IMR-90 (cell line): ENCODE measurements around the gene OR51Q1. TPM values are rescaled to one million over a fixed set of nuclear protein-coding genes. Genes with fewer than 3 reads are reported as not detected.

Experiments used
- ATAC-seq: fragments of 200-7000 bp; cut with Tn5 transposase; 2 replicates; pipeline ENCODE4 v1.9.1; 2020; ENCODE audit warnings: low read depth, mild to moderate bottlenecking, moderate library complexity
- BruUV-seq: library from RNA; stranded (reverse); fragments of 400-500 nt; replicated peaks from 2 replicates; lab custom pipeline; 2021; lab: Mats Ljungman, UMichigan
- CTCF ChIA-PET: fragments of 300-600 bp; formaldehyde crosslinking; extraction: SDS; loops from one replicate; lab custom pipeline; 2021; ENCODE audit warnings: antibody characterized with exemption; lab: Yijun Ruan, JAX
- POLR2A ChIA-PET: fragments of 300-600 bp; sonication (Branson Sonifier 250); formaldehyde crosslinking; loops from one replicate; lab custom pipeline; 2022; ENCODE audit warnings: antibody characterized with exemption; ENCODE audit not compliant: unreplicated experiment; lab: Charles Lee
- DNase-seq: peaks from one replicate; pipeline ENCODE4 v3.0.0; 2013
- H2AFZ ChIP-seq: replicated peaks from 2 replicates; pipeline ENCODE3; 2013; ENCODE audit warnings: low read length, mild to moderate bottlenecking; ENCODE audit not compliant: poor library complexity
- H2AK5ac ChIP-seq: 2 replicates; pipeline ENCODE4 v1.6.1; 2013; ENCODE audit warnings: low read depth, low read length, inconsistent platforms
- H2AK9ac ChIP-seq: replicated peaks from 2 replicates; pipeline ENCODE3; 2013; ENCODE audit warnings: mild to moderate bottlenecking, low read depth, low read length, moderate library complexity; ENCODE audit not compliant: poor library complexity
- H2BK120ac ChIP-seq: 2 replicates; pipeline ENCODE4 v1.6.1; 2013; ENCODE audit warnings: low read depth, low read length, inconsistent platforms
- H2BK15ac ChIP-seq: 3 replicates; pipeline ENCODE4 v1.6.1; 2013; ENCODE audit warnings: low read depth, low read length, inconsistent platforms
- H2BK20ac ChIP-seq: 2 replicates; pipeline ENCODE4 v1.6.1; 2013; ENCODE audit warnings: low read depth, mild to moderate bottlenecking, inconsistent platforms, low read length, moderate library complexity
- H2BK5ac ChIP-seq: 2 replicates; pipeline ENCODE4 v1.6.1; 2013; ENCODE audit warnings: mild to moderate bottlenecking, low read depth, low read length, inconsistent platforms; ENCODE audit not compliant: poor library complexity, severe bottlenecking
- H3K14ac ChIP-seq: replicated peaks from 2 replicates; pipeline ENCODE4 v1.6.1; 2013; ENCODE audit warnings: low read depth, low read length, inconsistent platforms
- H3K18ac ChIP-seq: 2 replicates; pipeline ENCODE4 v1.6.1; 2013; ENCODE audit warnings: low read depth, low read length, control low read depth
- H3K23ac ChIP-seq: 2 replicates; pipeline ENCODE4 v1.6.1; 2013; ENCODE audit warnings: low read depth, low read length, inconsistent platforms
- H3K27ac ChIP-seq: 2 replicates; pipeline ENCODE4 v1.5.1; 2013; ENCODE audit warnings: mild to moderate bottlenecking, control low read depth, low read length; ENCODE audit not compliant: insufficient read depth
- H3K27me3 ChIP-seq: 2 replicates; pipeline ENCODE4 v1.6.1; 2013; ENCODE audit warnings: low read length; ENCODE audit not compliant: control insufficient read depth, insufficient read depth
- H3K36me3 ChIP-seq: 2 replicates; pipeline ENCODE4 v1.6.1; 2013; ENCODE audit warnings: low read length, mixed read lengths; ENCODE audit not compliant: control insufficient read depth, insufficient read depth
- H3K4ac ChIP-seq: 2 replicates; pipeline ENCODE4 v1.6.1; 2013; ENCODE audit warnings: low read depth, low read length, inconsistent platforms
- H3K4me1 ChIP-seq: 2 replicates; pipeline ENCODE4 v1.6.1; 2013; ENCODE audit warnings: low read length, mixed read lengths; ENCODE audit not compliant: control insufficient read depth, insufficient read depth
- H3K4me2 ChIP-seq: 2 replicates; pipeline ENCODE4 v1.6.1; 2013; ENCODE audit warnings: low read depth, mild to moderate bottlenecking, control low read depth, low read length, moderate library complexity
- H3K4me3 ChIP-seq: 2 replicates; pipeline ENCODE4 v1.5.1; 2013; ENCODE audit warnings: low read depth, mild to moderate bottlenecking, control low read depth, low read length, moderate library complexity; ENCODE audit not compliant: insufficient read depth
- H3K56ac ChIP-seq: 2 replicates; pipeline ENCODE4 v1.6.1; 2013; ENCODE audit warnings: low read length, inconsistent platforms; ENCODE audit not compliant: insufficient read depth; ENCODE audit errors: extremely low read depth
- H3K79me1 ChIP-seq, 2 experiments: 2 replicates each; pipeline ENCODE4 v1.6.1; 2013; ENCODE audit warnings: low read length in 2 of 2, inconsistent platforms in 1 of 2, low read depth in 1 of 2
- H3K9ac ChIP-seq: 2 replicates; pipeline ENCODE4 v1.6.1; 2013; ENCODE audit warnings: low read depth, low read length, control low read depth
- H3K9me1 ChIP-seq: 2 replicates; pipeline ENCODE4 v1.6.1; 2013; ENCODE audit warnings: low read length, inconsistent platforms; ENCODE audit not compliant: insufficient read depth
- H3K9me3 ChIP-seq: 2 replicates; pipeline ENCODE4 v1.6.1; 2013; ENCODE audit warnings: low read length; ENCODE audit not compliant: control insufficient read depth, insufficient read depth
- H4K20me1 ChIP-seq: 2 replicates; pipeline ENCODE4 v1.6.1; 2013; ENCODE audit warnings: low read length, inconsistent platforms; ENCODE audit not compliant: insufficient read depth
- H4K5ac ChIP-seq: 2 replicates; pipeline ENCODE4 v1.6.1; 2013; ENCODE audit warnings: mild to moderate bottlenecking, low read depth, low read length, control low read depth
- H4K8ac ChIP-seq, 2 experiments: 2 replicates each; pipeline ENCODE4 v1.6.1; 2013; ENCODE audit warnings: low read depth in 2 of 2, low read length in 2 of 2, control low read depth in 1 of 2, inconsistent platforms in 1 of 2
- H4K91ac ChIP-seq: 2 replicates; pipeline ENCODE4 v1.6.1; 2013; ENCODE audit warnings: low read depth, low read length, inconsistent platforms; ENCODE audit not compliant: insufficient read depth
- BHLHE40 ChIP-seq: fragments of 150-350 bp; IDR thresholded peaks from 2 replicates; pipeline ENCODE4 v1.6.1; 2016; ENCODE audit warnings: mild to moderate bottlenecking, low read depth, low read length
- CEBPB ChIP-seq: IDR thresholded peaks from 2 replicates; pipeline ENCODE4 v1.6.1; 2012; ENCODE audit warnings: low read depth, low read length, improper control_type of control experiment
- CHD1 ChIP-seq: IDR thresholded peaks from 2 replicates; pipeline ENCODE4 v1.6.1; 2012; ENCODE audit warnings: low read depth, low read length, improper control_type of control experiment
- FOS ChIP-seq: fragments of 150-350 bp; IDR thresholded peaks from 2 replicates; pipeline ENCODE4 v1.6.1; 2016; ENCODE audit warnings: low read depth, low read length
- MAFK ChIP-seq: IDR thresholded peaks from 2 replicates; pipeline ENCODE4 v1.6.1; 2012; ENCODE audit warnings: low read depth, low read length, improper control_type of control experiment
- MAZ ChIP-seq: IDR thresholded peaks from 2 replicates; pipeline ENCODE4 v1.6.1; 2012; ENCODE audit warnings: low read depth, mild to moderate bottlenecking, low read length, improper control_type of control experiment, moderate library complexity, borderline replicate concordance
- MXI1 ChIP-seq: IDR thresholded peaks from 2 replicates; pipeline ENCODE4 v1.6.1; 2012; ENCODE audit warnings: low read depth, mild to moderate bottlenecking, low read length, moderate library complexity, borderline replicate concordance
- NFE2L2 ChIP-seq: fragments of 150-350 bp; IDR thresholded peaks from 2 replicates; pipeline ENCODE4 v1.6.1; 2016; ENCODE audit warnings: low read depth, mild to moderate bottlenecking, low read length
- POLR2A ChIP-seq: IDR thresholded peaks from 2 replicates; pipeline ENCODE4 v1.6.1; 2012; ENCODE audit warnings: mild to moderate bottlenecking, low read depth, low read length
- RAD21 ChIP-seq: IDR thresholded peaks from 2 replicates; pipeline ENCODE4 v1.6.1; 2012; ENCODE audit warnings: low read length, improper control_type of control experiment
- RCOR1 ChIP-seq: IDR thresholded peaks from 2 replicates; pipeline ENCODE4 v1.6.1; 2012; ENCODE audit warnings: mild to moderate bottlenecking, low read length, improper control_type of control experiment; ENCODE audit not compliant: insufficient replicate concordance
- RFX5 ChIP-seq: IDR thresholded peaks from 2 replicates; pipeline ENCODE4 v1.8.0; 2012; ENCODE audit warnings: low read depth, mild to moderate bottlenecking, low read length, moderate library complexity
- SMC3 ChIP-seq: fragments of 150-350 bp; IDR thresholded peaks from 2 replicates; pipeline ENCODE4 v1.6.1; 2016; ENCODE audit warnings: low read depth, mild to moderate bottlenecking, antibody characterized with exemption, low read length, moderate library complexity
- WGBS, 2 experiments: methylation state at CpG; one replicate each; pipeline versions ENCODE4 v1.1.5 to v1.1.7; 2013; ENCODE audit warnings: missing lambda C conversion rate in 2 of 2; ENCODE audit not compliant: insufficient read length in 1 of 2; ENCODE audit errors: extremely low coverage in 2 of 2; 5-methylcytosine and 5-hydroxymethylcytosine counted together
- dilution Hi-C: fragments of 300-500 bp; cut with HindIII; formaldehyde crosslinking; loops from one replicate; pipeline ENCODE4 v1.14.3; 2018; ENCODE audit warnings: low sequenced_read_pairs; ENCODE audit not compliant: unreplicated experiment
- in situ Hi-C: fragments of 300-500 bp; cut with MboI; formaldehyde crosslinking; loops from 3 replicates; pipeline ENCODE4 v1.14.3; 2019; ENCODE audit warnings: low sequenced_read_pairs, inconsistent platforms, mixed read lengths
- intact Hi-C: fragments of 100-400 bp; cut with micrococcal nuclease; formaldehyde crosslinking; loops from 2 replicates; pipeline ENCODE4 v1.10.0; 2022
- polyA plus RNA-seq, 3 experiments: library from polyadenylated mRNA; depleted of rRNA; stranded (reverse); fragments of >200 nt; gene quantifications; 2 replicates each; pipeline ENCODE4 v1.2.3, GENCODE V29; 2012; ENCODE audit warnings: low replicate concordance in 1 of 3
- total RNA-seq: library from RNA; depleted of rRNA; stranded (reverse); fragments of >200 nt; gene quantifications from 2 replicates; pipeline ENCODE4 v1.2.3, GENCODE V29; 2012
- TF ChIP-seq, protein P1 (sequence below): fragments of 150-350 bp; IDR thresholded peaks from 2 replicates; pipeline ENCODE4 v1.6.1; 2017; ENCODE audit warnings: mild to moderate bottlenecking, antibody characterized with exemption, low read length, low read depth
- TF ChIP-seq, protein P2 (sequence below): fragments of 150-350 bp; IDR thresholded peaks from 2 replicates; pipeline ENCODE4 v1.6.1; 2016; ENCODE audit warnings: low read depth, mild to moderate bottlenecking, low read length, moderate library complexity, borderline replicate concordance
- TF ChIP-seq, protein P3 (sequence below): conservative IDR thresholded peaks from 2 replicates; pipeline ENCODE4 v1.5.1; 2012; ENCODE audit warnings: mild to moderate bottlenecking, low read depth, low read length, improper control_type of control experiment

The OR51Q1 gene
- total and polyA plus RNA-seq, 2 of the 4 experiments (the other 2 are of a cell fraction), result not detected

DNA sequence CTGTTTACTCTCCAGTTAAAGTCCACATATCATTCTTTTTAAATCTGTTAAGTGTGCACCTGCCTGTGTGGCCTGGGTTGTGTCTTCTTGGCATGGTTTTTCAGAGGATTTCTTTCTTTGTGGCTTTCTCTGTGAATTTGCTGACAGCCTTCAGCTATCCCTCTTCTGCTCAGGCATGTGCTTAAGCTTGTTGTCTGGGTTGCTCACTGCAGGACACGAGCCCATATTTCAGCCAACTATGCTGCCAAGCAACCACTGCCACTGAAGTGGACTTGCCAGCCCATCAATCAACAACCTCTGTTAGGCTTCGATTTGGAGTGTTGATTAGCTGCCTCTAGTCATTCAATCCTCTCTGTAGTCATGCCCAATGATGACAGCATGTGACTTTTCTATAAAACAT is 45.6 kb downstream of the OR51Q1 start:
- POLR2A ChIA-PET, result no interaction called here
- Histone ChIP-seq H4K91ac (no peak overlapping the region), H3K4me1 (no peaks in the 10 kb centered on the region), H4K8ac (no peak overlapping the region), H3K27me3 (peaks cover 4% of the 10 kb centered on the region), H3K9me3 (no peaks in the 10 kb centered on the region), H2BK20ac (no peak overlapping the region), H2BK120ac (no peak overlapping the region), H3K4me2 (no peak overlapping the region), H3K18ac (no peak overlapping the region), H2AK9ac (no peak overlapping the region), H3K4ac (no peak overlapping the region), H3K56ac (no peak overlapping the region), H3K14ac (no peak overlapping the region), H3K23ac (no peak overlapping the region), H3K79me1 (no peaks in the 10 kb centered on the region), H3K9ac (no peak overlapping the region), H3K4me3 (no peak overlapping the region), H2BK15ac (no peak overlapping the region), H3K36me3 (no peaks in the 10 kb centered on the region), H3K9me1 (no peaks in the 10 kb centered on the region), H2AK5ac (no peak overlapping the region), H2BK5ac (no peak overlapping the region), H3K27ac (no peak overlapping the region), H2AFZ (no peak overlapping the region), H4K5ac (no peak overlapping the region), H4K20me1 (no peaks in the 10 kb centered on the region)
- ATAC-seq, result no peak
- no peak for DNase-seq
- intact Hi-C loops, result no loop called here
- BruUV-seq, result no TSS peak
- in situ Hi-C loops, result no loop called here
- dilution Hi-C loops, result no loop called here
- CTCF ChIA-PET, result no interaction called here
- WGBS, 2 experiments, result 0% methylated on average over 1 of the region's 2 CpGs; no CpG with 5 or more reads in 1 of the 2 experiments
- TF ChIP-seq POLR2A (no peak), MAFK (no peak), NFE2L2 (no peak), CEBPB (no peak), RAD21 (no peak), CHD1 (no peak), RCOR1 (no peak), BHLHE40 (no peak), RFX5 (no peak), MXI1 (no peak), FOS (no peak), SMC3 (no peak), MAZ (no peak)
- TF ChIP-seq, protein P1, sequence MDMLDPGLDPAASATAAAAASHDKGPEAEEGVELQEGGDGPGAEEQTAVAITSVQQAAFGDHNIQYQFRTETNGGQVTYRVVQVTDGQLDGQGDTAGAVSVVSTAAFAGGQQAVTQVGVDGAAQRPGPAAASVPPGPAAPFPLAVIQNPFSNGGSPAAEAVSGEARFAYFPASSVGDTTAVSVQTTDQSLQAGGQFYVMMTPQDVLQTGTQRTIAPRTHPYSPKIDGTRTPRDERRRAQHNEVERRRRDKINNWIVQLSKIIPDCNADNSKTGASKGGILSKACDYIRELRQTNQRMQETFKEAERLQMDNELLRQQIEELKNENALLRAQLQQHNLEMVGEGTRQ, result no peak
- TF ChIP-seq, protein P2, sequence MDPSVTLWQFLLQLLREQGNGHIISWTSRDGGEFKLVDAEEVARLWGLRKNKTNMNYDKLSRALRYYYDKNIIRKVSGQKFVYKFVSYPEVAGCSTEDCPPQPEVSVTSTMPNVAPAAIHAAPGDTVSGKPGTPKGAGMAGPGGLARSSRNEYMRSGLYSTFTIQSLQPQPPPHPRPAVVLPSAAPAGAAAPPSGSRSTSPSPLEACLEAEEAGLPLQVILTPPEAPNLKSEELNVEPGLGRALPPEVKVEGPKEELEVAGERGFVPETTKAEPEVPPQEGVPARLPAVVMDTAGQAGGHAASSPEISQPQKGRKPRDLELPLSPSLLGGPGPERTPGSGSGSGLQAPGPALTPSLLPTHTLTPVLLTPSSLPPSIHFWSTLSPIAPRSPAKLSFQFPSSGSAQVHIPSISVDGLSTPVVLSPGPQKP, result no peak
- TF ChIP-seq, protein P3, sequence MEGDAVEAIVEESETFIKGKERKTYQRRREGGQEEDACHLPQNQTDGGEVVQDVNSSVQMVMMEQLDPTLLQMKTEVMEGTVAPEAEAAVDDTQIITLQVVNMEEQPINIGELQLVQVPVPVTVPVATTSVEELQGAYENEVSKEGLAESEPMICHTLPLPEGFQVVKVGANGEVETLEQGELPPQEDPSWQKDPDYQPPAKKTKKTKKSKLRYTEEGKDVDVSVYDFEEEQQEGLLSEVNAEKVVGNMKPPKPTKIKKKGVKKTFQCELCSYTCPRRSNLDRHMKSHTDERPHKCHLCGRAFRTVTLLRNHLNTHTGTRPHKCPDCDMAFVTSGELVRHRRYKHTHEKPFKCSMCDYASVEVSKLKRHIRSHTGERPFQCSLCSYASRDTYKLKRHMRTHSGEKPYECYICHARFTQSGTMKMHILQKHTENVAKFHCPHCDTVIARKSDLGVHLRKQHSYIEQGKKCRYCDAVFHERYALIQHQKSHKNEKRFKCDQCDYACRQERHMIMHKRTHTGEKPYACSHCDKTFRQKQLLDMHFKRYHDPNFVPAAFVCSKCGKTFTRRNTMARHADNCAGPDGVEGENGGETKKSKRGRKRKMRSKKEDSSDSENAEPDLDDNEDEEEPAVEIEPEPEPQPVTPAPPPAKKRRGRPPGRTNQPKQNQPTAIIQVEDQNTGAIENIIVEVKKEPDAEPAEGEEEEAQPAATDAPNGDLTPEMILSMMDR, result no peak
